HAP-1 (cell line): ENCODE measurements around the gene MEPCE.

Experiments used
- DNase-seq, 2 experiments: peaks; one replicate each; pipeline ENCODE4 v3.0.0-alpha.2; 2016 to 2020; ENCODE audit warnings: low spot score in 2 of 2
- H3K27me3 ChIP-seq: fragments of 250-450 bp; sonication (Bioruptor Pico); 2 replicates; pipeline ENCODE4 v1.5.1; 2020; ENCODE audit warnings: low read depth, mild to moderate bottlenecking, moderate library complexity
- H3K36me3 ChIP-seq: fragments of 250-450 bp; sonication (Bioruptor Pico); replicated peaks from 2 replicates; pipeline ENCODE4 v1.5.1; 2020; ENCODE audit warnings: mild to moderate bottlenecking
- H3K4me1 ChIP-seq: fragments of 250-450 bp; sonication (Bioruptor Pico); 2 replicates; pipeline ENCODE4 v1.5.1; 2020; ENCODE audit warnings: mild to moderate bottlenecking
- H3K4me3 ChIP-seq: fragments of 250-450 bp; sonication (Bioruptor Pico); 2 replicates; pipeline ENCODE4 v1.5.1; 2020; ENCODE audit warnings: mild to moderate bottlenecking, moderate library complexity
- H3K9me3 ChIP-seq: fragments of 250-450 bp; sonication (Bioruptor Pico); 2 replicates; pipeline ENCODE4 v1.5.1; 2020; ENCODE audit warnings: mild to moderate bottlenecking, moderate library complexity
- in situ Hi-C: fragments of 300-500 bp; cut with MboI; formaldehyde crosslinking; loops from 3 replicates; pipeline ENCODE4 v1.14.3; 2020; ENCODE audit warnings: low sequenced_read_pairs, inconsistent platforms, mixed read lengths

MEPCE gene

DNA sequence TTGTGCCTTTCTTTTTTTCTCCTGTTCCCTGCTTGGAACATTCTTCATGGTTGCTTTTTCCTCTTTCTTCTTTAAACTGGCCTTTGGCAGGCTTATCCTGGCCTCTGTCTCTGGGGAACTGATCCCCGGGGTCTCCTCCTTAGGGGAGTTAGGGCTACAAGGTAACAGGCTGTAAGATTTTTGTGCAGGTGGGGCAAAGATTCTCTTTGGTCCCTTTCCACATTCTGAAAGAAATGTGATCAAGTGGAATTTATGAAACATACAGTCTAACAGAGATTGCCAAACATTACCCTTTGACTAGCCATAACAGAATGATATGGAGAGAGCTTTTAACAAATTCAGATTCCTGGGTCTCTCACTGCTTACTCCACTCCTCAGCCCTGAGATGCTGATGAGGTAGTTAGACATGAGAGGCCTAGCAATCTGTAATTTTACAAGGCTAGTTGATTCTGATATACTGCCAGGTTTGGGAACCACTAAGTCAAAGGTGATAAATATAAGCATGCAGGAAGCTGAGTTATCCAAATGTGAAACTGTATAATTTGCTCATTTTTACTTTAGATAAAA is 9.9 kb upstream of the MEPCE start:
- Histone ChIP-seq H3K4me3 (no peak overlapping the region), H3K27me3 (no peaks in the 10 kb centered on the region), H3K36me3 (no peaks in the 10 kb centered on the region; the same call in 1 of the 2 replicates), H3K9me3 (no peaks in the 10 kb centered on the region), H3K4me1 (no peaks in the 10 kb centered on the region)
- DNase-seq = no peak
- in situ Hi-C loops = no loop called here

- Histone ChIP-seq H3K27me3 (no peaks in the 10 kb centered on the region), H3K36me3 (no peaks in the 10 kb centered on the region; the same call in 1 of the 2 replicates), H3K4me3 (no peak overlapping the region), H3K4me1 (no peaks in the 10 kb centered on the region), H3K9me3 (peaks cover 2% of the 10 kb centered on the region; the same call in 1 of the 2 replicates)
- in situ Hi-C loops = no loop called here
- DNase-seq = no peak
Observed at GRCh38 chr7:100423315-100423714, 6.3 kb upstream of the MEPCE start.

- Histone ChIP-seq H3K9me3 (peaks cover 2% of the 10 kb centered on the region; the same call in 1 of the 2 replicates), H3K4me1 (no peaks in the 10 kb centered on the region), H3K4me3 (no peak overlapping the region), H3K36me3 (no peaks in the 10 kb centered on the region; the same call in 1 of the 2 replicates), H3K27me3 (no peaks in the 10 kb centered on the region)
- in situ Hi-C loops = no loop called here
- DNase-seq = no peak
Observed at GRCh38 chr7:100425347-100425746, 4.3 kb upstream of the MEPCE start.

DNA sequence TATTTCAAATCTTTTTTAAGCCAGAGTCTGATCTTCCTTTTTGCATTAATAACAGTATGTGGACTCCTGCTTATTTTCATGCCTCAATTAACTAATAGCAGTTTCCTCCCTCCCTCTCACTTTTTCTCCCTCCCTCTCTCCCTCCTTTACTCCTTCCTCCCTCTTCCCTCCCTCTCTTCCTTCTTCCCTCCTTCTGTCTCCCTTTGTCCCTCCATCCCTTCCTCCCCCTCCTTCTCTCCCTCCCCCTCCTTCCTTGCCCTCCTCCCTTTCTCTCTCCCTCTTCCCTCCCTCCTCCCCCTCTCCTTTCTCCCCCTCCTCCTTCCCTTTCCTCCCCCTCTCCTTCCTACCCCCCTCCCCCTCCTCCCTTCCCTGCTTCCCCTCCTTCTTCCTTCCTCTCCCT is 3.1 kb upstream of the MEPCE start:
- no peak for DNase-seq
- in situ Hi-C loops = no loop called here
- H3K27me3 ChIP-seq = no peaks in the 10 kb centered on the region
- H3K4me1 ChIP-seq = peaks cover under 1% of the 10 kb centered on the region; the same call in 1 of the 2 replicates
- peaks cover 9% of the 10 kb centered on the region for H3K36me3 ChIP-seq
- H3K4me3 ChIP-seq = no peak overlapping the region
- H3K9me3 ChIP-seq = peaks cover 2% of the 10 kb centered on the region; the same call in 1 of the 2 replicates

- no peak for DNase-seq
- peaks cover 21% of the 10 kb centered on the region for H3K36me3 ChIP-seq
- H3K4me3 ChIP-seq = peak overlapping the region; percentile 88; the same call in 1 of the 2 replicates
- H3K27me3 ChIP-seq = no peaks in the 10 kb centered on the region
- in situ Hi-C loops = no loop called here
- peaks cover 2% of the 10 kb centered on the region; the same call in 1 of the 2 replicates for H3K9me3 ChIP-seq
- H3K4me1 ChIP-seq = peaks cover 5% of the 10 kb centered on the region
Observed at GRCh38 chr7:100427762-100428198, 1.9 kb upstream of the MEPCE start.

DNA sequence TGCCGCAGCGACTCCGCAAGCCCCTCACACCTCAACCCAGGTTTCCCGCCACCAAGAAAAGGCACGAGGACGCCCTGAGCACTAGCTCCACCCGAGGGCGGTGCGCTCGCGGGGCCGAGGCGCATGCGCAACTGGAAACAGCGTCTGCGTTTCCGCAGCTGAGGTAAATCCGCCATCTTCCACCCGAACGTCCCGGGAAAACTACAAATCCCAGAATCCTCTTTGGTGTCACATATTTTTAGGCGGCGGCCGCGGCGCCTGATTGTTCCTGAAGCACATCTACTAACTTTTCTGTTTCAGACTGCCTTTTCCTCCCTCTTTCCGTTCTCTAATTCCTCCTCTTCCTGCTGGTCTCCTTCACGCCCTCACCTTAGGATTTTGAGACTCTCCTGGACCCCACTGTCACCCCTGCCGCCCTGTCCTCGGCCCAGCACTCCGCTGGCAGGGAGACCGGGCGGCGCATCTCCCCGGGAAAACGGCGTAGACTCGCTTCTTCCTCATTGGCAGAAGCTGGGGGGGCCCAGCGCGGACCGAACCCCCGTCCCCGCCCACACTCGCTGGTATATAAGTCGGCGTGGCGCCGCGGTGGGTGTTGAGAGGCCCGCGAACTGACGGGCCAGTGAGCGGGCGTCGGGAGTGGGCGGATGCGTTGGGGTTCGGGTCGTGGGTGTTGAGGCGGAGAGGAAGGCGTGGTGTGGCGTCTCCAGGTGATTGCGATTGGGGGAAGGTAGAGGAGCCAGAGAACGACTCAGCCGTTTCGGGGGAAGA is 1.2 kb upstream of the MEPCE start, which contains the start of gene ZCWPW1:
Gene ZCWPW1, minus strand, starts transcription at position 505 of the 768 bp plus-strand sequence. CDS start 8,054 bp downstream, outside the sequence.
- DNase-seq = peak; percentile 95 to 96
- H3K9me3 ChIP-seq = peaks cover 2% of the 10 kb centered on the region; the same call in 1 of the 2 replicates
- no peaks in the 10 kb centered on the region for H3K27me3 ChIP-seq
- H3K4me1 ChIP-seq = peaks cover 5% of the 10 kb centered on the region
- peaks cover 27% of the 10 kb centered on the region for H3K36me3 ChIP-seq
- in situ Hi-C loops = no loop called here
- H3K4me3 ChIP-seq = peak within 1 kb of the TSS; percentile 88

- Histone ChIP-seq H3K4me1 (peaks cover 5% of the 10 kb centered on the region), H3K27me3 (no peaks in the 10 kb centered on the region), H3K36me3 (peaks cover 35% of the 10 kb centered on the region), H3K9me3 (peaks cover 2% of the 10 kb centered on the region; the same call in 1 of the 2 replicates), H3K4me3 (peak overlapping the region; percentile 88)
- in situ Hi-C loops = no loop called here
- peak; percentile 96 to 100 for DNase-seq
Observed at GRCh38 chr7:100428967-100429636, 529 bp upstream of the MEPCE start.

DNA sequence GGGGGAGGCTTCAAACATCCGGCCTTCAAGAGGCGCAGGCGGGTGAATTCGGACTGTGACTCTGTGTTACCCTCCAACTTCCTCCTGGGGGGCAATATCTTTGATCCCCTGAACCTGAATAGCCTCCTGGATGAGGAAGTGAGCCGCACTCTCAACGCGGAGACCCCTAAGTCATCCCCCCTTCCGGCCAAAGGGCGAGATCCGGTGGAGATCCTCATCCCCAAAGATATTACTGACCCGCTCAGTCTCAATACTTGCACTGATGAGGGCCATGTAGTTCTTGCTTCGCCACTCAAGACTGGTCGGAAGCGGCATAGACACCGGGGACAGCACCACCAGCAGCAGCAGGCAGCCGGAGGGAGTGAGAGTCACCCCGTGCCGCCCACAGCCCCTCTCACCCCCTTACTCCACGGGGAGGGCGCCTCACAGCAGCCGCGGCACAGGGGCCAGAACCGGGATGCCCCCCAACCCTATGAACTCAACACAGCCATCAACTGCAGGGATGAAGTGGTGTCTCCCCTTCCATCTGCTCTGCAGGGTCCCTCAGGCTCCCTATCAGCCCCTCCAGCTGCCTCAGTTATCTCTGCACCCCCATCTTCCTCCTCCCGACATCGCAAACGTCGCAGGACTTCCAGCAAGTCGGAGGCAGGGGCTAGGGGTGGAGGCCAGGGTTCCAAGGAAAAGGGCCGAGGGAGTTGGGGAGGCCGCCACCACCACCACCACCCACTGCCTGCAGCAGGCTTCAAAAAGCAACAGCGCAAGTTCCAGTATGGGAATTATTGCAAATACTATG is 1.1 kb downstream of the MEPCE start:
- peaks cover 2% of the 10 kb centered on the region; the same call in 1 of the 2 replicates for H3K9me3 ChIP-seq
- peaks cover 8% of the 10 kb centered on the region for H3K4me1 ChIP-seq
- no peaks in the 10 kb centered on the region for H3K27me3 ChIP-seq
- peaks cover 50% of the 10 kb centered on the region for H3K36me3 ChIP-seq
- no peak for DNase-seq
- H3K4me3 ChIP-seq = peak overlapping the region; percentile 88
- in situ Hi-C loops = no loop called here

- in situ Hi-C loops = no loop called here
- Histone ChIP-seq H3K27me3 (no peaks in the 10 kb centered on the region), H3K4me3 (no peak overlapping the region), H3K36me3 (peaks cover 51% of the 10 kb centered on the region), H3K4me1 (peaks cover 8% of the 10 kb centered on the region), H3K9me3 (peaks cover 2% of the 10 kb centered on the region; the same call in 1 of the 2 replicates)
- no peak for DNase-seq
Observed at GRCh38 chr7:100431286-100431735, 1.7 kb downstream of the MEPCE start.

GRCh38 chr7:100432053-100432452 is 2.4 kb downstream of the MEPCE start:
- Histone ChIP-seq H3K4me1 (peaks cover 8% of the 10 kb centered on the region), H3K36me3 (peaks cover 51% of the 10 kb centered on the region), H3K4me3 (no peak overlapping the region), H3K9me3 (peaks cover 2% of the 10 kb centered on the region; the same call in 1 of the 2 replicates), H3K27me3 (no peaks in the 10 kb centered on the region)
- no peak for DNase-seq
- in situ Hi-C loops = no loop called here

DNA sequence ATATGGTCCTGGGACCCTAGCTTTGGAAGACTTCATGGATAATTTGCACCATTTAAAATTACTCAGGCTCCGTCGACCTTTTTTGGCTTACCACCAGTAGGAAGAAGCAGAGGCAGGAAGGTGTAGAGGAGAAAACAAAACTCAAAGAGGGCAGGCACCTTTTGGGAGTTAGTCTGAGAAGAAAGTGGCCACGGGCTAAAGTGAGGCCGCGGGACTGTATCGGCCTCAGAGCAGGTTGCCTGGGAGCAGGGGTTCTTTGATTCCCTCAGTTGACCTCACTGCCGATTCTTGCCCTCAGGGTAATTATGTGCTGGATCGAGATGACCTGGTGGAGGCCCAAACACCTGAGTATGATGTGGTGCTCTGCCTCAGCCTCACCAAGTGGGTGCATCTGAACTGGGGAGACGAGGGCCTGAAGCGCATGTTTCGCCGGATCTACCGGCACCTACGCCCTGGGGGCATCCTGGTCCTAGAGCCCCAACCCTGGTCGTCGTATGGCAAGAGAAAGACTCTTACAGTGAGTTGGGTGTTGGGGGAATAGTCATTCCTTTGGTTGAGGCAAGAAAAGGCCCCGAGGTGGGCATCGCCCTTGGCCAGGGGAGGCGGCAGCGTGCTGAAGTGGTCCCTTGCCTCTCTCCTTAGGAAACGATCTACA is 3.1 kb downstream of the MEPCE start:
- Histone ChIP-seq H3K9me3 (peaks cover 2% of the 10 kb centered on the region; the same call in 1 of the 2 replicates), H3K4me1 (peaks cover 8% of the 10 kb centered on the region), H3K36me3 (peaks cover 51% of the 10 kb centered on the region), H3K4me3 (no peak overlapping the region), H3K27me3 (no peaks in the 10 kb centered on the region)
- in situ Hi-C loops = no loop called here
- no peak for DNase-seq

- Histone ChIP-seq H3K36me3 (peaks cover 51% of the 10 kb centered on the region), H3K4me1 (peaks cover 8% of the 10 kb centered on the region), H3K27me3 (no peaks in the 10 kb centered on the region), H3K4me3 (no peak overlapping the region), H3K9me3 (no peaks in the 10 kb centered on the region)
- in situ Hi-C loops = no loop called here
- no peak for DNase-seq
Observed at GRCh38 chr7:100433276-100433591, 3.6 kb downstream of the MEPCE start.
